Activated CD4-positive, CD25-positive, alpha-beta regulatory T cell treated with anti-CD3 and anti-CD28 coated beads, Interleukin-2, amount 50 U/mL, for 24 hours (primary cell): ENCODE results near the gene SLC49A4.
A peak's percentile ranks its signal among the peaks of the same experiment; 100 is the strongest.
"Not testable (repeated sequence)": the region's sequence is repeated elsewhere in the genome, so short reads cannot be mapped to it uniquely, and the experiment has no call there.

Experiments used
- ATAC-seq, 2 donors: fragments of 150-1000 bp; cut with Tn5 transposase; one replicate each; pipeline ENCODE4 v1.10.0; 2021; ENCODE audit warnings: mild to moderate bottlenecking in 1 of 2, moderate library complexity in 1 of 2

The SLC49A4 gene

GRCh38 chr3:122794779-122795673, at the start of gene SLC49A4:
Gene SLC49A4 (plus strand): TSS chr3:122795069. CDS start chr3:122795193, 124 bp downstream.
- peak; percentile 57 to 62 for ATAC-seq

GRCh38 chr3:122745369-122746021, 49.4 kb upstream of the SLC49A4 start:
- ATAC-seq: peak in 1 of 2 donors; percentile 66

- not testable (repeated sequence) for ATAC-seq
Observed at GRCh38 chr3:122747295-122747694, 47.6 kb upstream of the SLC49A4 start.

- no peak for ATAC-seq
Observed at GRCh38 chr3:122748347-122748746, 46.5 kb upstream of the SLC49A4 start.

GRCh38 chr3:122754929-122755328, 39.9 kb upstream of the SLC49A4 start:
- ATAC-seq: peak in 1 of 2 donors; percentile 58

GRCh38 chr3:122755491-122755890, 39.4 kb upstream of the SLC49A4 start:
- ATAC-seq: no peak

GRCh38 chr3:122758877-122759560, 35.9 kb upstream of the SLC49A4 start:
- ATAC-seq: no peak

GRCh38 chr3:122760453-122761271, 34.2 kb upstream of the SLC49A4 start:
- ATAC-seq: no peak

- no peak for ATAC-seq
Observed at GRCh38 chr3:122766430-122766829, 28.4 kb upstream of the SLC49A4 start.

- no peak for ATAC-seq
Observed at GRCh38 chr3:122767540-122768372, 27.1 kb upstream of the SLC49A4 start.

- ATAC-seq: no peak
Observed at GRCh38 chr3:122770521-122771202, 24.2 kb upstream of the SLC49A4 start.

- ATAC-seq: no peak
Observed at GRCh38 chr3:122772827-122773226, 22.0 kb upstream of the SLC49A4 start.

GRCh38 chr3:122773944-122774509, 20.8 kb upstream of the SLC49A4 start:
- no peak for ATAC-seq

GRCh38 chr3:122774564-122774963, 20.3 kb upstream of the SLC49A4 start:
- ATAC-seq: no peak

GRCh38 chr3:122776675-122777468, 18.0 kb upstream of the SLC49A4 start:
- ATAC-seq: no peak

- no peak for ATAC-seq
Observed at GRCh38 chr3:122777563-122777962, 17.3 kb upstream of the SLC49A4 start.

GRCh38 chr3:122782804-122783203, 12.1 kb upstream of the SLC49A4 start:
- ATAC-seq: no peak

GRCh38 chr3:122784436-122784835, 10.4 kb upstream of the SLC49A4 start:
- ATAC-seq: peak in 1 of 2 donors; percentile 20

GRCh38 chr3:122785231-122785630, 9.6 kb upstream of the SLC49A4 start:
- ATAC-seq: no peak

- peak; percentile 58 to 86 for ATAC-seq
Observed at GRCh38 chr3:122786066-122786465, 8.8 kb upstream of the SLC49A4 start.
